ENCODE results near the gene ARL17B.
"Not testable (repeated sequence)": the region's sequence is repeated elsewhere in the genome, so short reads cannot be mapped to it uniquely, and the experiment has no call there.

Gene ARL17B

DNA sequence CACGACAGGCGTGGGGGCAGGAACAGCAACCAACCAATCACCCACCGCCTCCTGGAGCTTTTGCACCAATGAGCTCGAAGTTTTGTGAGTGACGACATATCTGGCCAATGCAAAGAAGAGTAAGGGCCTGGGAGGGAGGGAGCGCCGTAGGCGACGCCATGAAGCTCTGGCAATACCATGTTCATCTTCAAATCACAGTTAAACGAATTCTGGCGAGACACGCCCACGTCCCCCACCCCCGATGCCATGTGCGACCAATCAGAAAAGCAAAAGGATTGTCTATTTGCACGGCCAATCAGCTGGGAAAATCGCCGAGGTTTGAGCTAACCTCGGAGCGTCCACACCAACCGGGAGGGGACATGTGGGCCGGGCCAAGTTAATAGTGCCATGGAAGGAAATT lies at the start of gene ARL17B:
ARL17B (minus strand) TSS at position 12 of the 400 bp plus-strand sequence. CDS start 3,369 bp downstream, outside the sequence.
- DNase-seq (ENCODE audit: low read depth in 2 of 2) = peak; percentile 48 to 92

DNA sequence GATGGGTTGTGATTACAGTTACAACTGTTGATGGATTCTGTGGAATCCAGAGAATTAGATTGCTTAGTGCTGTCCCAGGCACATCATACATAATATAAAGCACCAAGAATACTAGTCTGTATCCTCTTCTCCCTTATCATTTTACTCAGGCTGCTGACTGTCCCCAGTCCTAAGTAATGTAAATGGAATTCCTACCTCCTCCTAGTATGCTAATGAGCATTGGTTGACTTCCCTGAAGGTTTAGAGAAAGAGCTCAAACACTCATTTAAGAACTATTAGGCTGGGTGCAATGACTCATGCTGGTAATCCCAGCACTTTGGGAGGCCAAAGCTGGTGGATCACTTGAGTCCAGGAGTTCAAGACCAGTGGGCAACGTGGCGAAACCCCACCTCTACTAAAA lies 48.3 kb upstream of the ARL17B start:
- not testable (repeated sequence) for DNase-seq (ENCODE audit: low read depth in 2 of 2)

DNA sequence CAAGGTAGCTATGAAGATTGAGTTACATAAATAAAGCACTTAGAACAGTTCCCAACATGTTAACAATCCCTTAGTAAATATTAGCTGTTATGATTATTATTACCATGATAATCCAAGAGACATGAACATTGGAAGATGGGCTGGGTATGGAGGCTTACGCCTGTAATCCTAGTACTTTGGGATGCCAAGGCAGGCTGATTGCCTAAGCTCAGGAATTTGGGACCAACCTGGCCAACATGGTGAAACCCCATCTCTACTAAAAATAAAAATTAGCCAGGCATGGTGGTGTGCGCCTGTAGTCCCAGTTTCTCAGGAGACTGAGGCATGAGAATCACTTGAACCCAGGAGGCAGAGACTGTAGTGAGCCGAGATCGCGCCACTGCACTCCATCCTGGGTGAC lies 45.6 kb upstream of the ARL17B start:
- DNase-seq (ENCODE audit: low read depth in 2 of 2) = not testable (repeated sequence)

DNA sequence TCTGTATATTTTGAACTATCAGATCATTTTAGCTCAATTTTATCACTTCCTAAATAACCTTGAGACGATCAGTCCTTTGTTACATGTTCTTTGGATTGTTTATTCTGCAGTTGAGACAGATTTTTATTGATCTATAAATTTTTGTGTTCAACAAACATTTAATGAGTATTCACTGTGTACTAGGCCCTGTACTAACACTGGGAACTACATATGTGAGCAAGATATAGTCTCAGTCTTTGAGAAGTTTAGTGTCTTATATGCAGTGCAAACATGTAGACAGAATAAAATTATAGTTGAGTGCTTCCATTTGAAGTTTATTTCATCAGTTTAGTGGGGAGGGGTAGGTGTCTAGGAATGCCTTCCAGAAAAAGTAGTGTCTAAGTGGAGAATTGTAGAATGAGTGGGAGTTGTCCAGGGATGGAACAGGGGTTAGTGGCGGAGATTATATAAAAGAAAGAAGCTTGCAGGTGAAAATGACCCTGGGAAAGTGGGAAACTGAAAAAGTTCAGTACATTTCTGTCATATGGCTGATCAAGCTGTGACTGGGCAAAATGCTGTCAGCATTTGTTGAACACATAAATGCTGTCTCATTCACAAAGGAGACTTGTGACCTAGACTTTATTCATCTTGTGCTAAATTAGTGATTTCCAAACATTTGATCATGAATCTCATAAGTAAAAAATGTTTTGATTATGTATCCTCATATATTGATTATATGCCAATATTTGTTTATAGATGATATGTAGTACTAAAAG lies 39.6 kb upstream of the ARL17B start:
- DNase-seq (ENCODE audit: low read depth in 2 of 2) = not testable (repeated sequence)

DNA sequence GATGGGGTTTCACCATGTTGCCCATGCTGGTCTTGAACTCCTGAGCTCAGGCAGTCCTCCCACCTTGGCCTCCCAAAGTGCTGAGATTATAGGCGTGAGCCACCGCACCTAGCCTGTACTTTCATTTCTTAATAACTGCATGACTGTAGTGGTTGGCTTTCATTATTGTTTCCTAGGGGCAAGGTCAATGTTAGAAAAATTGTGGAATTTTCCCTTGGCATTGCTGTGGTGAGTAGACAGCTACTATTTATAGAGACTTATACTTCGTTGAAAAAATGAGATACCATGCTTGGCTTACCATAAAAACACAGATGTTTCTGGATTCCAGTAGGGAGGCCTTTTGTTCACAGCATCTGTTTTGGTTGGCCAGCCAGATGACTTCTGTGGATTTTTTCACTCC lies 39.0 kb upstream of the ARL17B start:
- DNase-seq (ENCODE audit: low read depth in 2 of 2) = not testable (repeated sequence)

DNA sequence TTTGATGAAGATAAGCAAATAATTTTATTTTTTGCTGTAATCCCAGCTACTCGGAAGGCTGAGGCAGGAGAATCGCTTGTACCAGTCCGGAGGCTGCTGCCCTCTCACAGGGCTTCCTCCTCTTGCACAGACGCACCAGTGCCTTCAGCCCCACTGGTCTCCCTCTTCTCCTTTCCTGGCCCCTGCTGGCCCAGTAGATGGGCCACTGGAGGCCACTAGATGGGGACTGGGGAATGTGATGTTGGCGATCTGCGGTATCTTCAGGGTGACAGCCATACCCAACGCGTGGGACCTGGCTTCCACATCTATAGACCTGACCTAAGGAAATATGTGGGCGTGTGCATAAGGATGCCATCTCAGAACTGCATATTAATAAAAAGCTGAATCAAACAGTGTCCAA lies 38.4 kb upstream of the ARL17B start:
- DNase-seq (ENCODE audit: low read depth in 2 of 2) = not testable (repeated sequence)

DNA sequence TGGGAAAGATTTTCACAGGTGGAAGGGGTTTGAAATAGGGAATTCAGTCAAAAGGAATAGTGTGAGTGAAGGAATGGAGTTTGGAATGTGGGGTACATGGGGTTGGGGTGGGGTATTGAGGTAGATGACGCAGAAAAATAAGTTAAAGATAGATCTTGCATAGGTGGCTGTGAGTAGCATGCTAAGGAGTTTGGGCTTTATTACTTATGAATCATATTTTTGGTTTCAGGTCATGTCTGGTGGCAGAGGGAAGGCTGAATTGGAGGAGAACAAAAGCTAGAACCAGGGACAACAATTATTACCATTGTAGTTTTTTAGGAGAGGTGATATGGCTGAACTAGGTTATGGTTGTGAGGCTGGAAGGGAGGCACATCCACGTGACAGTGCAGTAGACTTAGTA lies 34.7 kb upstream of the ARL17B start:
- not testable (repeated sequence) for DNase-seq (ENCODE audit: low read depth in 2 of 2)

DNA sequence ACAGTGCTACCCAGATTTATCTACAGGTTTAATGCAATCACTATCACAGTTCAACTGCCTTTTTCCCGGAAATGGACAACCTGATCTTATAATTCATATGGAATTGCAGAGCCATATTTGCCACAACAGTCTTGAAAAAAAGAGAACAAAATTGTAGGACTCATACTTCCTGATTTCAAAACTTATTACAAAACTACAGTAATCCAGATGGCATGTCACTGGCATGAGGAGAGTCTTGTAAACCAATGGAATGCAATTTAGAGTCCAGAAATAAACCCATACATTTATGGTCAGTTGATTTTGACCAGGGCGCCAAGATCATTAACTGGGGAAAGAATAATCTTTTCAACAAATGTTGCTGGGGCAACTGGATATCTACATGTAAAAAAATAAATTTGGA lies 32.1 kb upstream of the ARL17B start:
- not testable (repeated sequence) for DNase-seq (ENCODE audit: low read depth in 2 of 2)

DNA sequence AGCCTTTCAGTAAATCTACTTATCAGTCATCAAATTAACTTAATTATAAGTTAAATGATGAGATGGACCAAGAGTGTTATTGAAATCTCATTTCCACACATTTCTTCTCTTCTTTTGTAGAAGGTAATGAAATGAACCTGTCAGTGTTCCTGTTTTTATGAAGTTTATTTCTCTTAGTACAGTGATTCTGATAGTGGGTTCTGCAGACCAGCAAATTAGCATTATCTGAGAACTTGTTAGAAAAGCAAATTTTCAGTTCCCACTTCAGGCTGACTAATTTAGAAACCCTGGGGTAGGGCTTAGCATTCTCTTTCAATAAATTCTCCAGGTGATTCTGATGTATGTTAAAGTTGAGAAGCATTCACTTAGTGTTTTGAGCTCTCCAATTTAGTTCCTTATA lies 23.9 kb upstream of the ARL17B start:
- not testable (repeated sequence) for DNase-seq (ENCODE audit: low read depth in 2 of 2)

DNA sequence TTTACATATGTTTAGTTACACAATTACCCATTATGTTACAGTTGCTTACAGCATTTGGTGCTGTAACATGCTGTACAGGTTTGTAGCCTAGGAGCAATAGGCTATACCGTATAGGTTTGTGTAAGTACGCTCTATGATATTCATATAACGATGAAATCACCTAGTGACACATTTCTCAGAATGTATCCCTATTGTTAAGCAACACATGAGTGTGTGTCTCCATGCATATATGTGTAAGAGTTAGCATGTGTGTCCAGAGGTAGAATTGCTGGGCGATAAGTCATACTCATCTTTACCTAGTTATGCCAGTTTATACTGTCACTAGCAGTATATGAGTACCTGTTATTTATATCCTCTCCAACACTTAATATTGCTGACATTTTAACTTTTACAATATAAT lies 21.6 kb upstream of the ARL17B start:
- not testable (repeated sequence) for DNase-seq (ENCODE audit: low read depth in 2 of 2)

DNA sequence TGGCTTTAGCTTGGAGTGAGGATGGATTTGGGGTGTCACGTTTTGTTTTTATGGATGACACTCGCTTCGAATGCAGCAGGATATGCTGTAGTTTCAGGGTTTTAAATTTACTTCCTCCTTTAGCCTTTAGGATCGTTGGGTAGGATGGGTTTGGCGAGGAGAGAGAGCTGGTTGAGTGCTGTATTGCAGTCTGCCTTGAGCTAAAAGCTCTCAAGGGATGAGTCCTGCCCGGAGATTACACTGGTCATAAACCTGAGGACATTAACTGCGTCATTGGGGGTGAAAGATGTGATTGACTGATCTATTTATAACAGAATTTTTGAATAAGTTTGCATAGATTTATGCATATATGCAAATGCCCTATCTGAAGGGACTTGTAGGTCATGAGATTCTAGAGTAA lies 11.9 kb upstream of the ARL17B start:
- DNase-seq (ENCODE audit: low read depth in 2 of 2) = not testable (repeated sequence)

DNA sequence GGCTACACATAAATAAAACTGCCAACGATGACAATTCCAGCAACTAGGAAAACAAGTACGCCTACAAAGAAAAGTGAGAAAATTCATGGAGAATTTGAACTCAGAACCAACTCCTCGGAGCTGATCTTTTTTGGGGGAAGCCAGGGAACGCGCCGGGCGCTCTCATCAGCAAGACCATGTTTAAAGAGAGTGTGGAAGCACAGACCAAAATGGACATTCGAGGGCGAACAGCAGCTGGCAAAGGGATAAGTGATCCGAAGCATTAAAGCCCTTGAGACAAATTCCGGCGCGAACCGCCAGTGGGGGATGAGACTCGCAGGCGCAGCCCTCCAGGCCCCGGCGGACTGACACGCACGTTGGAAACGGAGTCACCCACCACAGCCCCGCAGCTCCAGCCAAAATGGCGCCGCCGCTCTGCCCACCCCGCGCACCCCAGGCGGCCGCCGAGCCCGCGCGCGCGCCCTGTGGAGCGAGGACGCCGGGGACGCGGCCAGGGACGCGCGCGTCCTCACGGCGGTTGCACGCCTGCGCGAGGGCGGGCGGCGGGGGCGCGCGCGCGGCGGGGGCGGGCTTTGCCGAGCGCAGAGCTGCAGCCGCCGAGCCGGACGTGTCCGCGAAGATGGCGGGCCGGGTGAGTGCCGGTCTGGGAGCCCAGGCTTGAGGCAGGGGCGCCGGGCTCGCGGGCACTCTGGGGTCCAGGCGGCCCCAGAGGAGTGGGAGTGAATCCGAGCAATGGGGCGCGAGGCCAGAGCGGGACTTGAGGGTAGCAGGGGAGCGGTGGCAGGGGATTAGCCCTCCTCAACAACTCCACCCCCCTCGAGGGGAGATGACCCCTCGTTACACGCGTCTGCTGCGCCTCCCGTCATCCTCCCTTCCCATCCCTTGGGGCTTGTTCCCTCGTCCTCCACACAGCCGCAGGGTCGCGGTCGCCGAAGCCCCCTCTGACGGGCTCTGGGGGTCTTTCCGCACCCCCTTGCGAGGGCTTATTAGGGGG lies 11.0 kb upstream of the ARL17B start:
- DNase-seq (ENCODE audit: low read depth in 2 of 2) = not testable (repeated sequence)

DNA sequence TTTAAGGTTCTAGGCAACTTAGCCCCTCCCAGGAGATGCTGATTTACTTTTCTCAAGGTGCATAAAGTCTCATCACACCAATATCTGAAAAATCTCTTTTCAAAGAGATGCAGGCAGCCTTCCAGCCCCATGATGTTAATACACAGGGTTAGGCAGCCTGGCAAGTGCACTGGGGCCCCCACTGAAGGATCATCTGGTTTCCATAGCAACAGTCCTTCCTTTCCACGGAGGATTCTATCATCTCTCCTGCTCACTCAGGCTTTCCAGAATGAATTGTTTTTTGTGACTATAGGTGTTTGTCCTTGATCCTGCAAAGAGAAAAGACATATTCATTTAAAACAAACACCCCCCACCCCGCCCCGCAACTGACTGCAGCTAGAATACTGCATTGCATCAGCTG lies 6.0 kb upstream of the ARL17B start:
- DNase-seq (ENCODE audit: low read depth in 2 of 2) = not testable (repeated sequence)

DNA sequence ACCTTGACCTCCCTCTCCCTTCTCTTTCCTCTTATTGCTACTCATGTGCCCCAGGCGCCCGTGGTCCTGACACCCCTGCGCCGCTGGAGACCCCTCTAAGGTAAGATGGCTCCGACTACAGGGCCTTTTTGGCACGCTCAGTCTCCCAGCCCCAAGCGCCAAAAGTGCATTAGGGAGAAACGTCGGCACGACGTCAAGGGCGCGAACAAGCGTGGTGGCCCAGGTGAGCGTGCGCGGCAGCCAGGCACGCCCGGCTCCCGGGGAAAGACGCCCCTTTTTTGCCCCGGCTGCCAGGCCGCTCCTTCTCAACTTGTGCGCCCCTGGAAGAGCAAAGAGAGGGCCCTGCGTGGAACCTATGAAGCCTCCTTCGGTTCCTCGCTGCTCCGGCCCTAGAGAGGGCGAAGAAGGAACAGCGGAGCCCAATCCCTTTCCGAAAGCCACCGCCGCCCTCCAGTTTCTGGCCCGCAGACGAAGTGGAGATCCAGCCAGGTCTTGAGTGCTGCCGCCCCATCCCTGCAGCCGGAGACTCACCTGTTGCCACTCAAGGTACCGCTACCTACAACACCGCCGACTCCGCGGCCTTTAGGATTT lies 326 bp downstream of the ARL17B start:
- DNase-seq (ENCODE audit: low read depth in 2 of 2) = not testable (repeated sequence)

DNA sequence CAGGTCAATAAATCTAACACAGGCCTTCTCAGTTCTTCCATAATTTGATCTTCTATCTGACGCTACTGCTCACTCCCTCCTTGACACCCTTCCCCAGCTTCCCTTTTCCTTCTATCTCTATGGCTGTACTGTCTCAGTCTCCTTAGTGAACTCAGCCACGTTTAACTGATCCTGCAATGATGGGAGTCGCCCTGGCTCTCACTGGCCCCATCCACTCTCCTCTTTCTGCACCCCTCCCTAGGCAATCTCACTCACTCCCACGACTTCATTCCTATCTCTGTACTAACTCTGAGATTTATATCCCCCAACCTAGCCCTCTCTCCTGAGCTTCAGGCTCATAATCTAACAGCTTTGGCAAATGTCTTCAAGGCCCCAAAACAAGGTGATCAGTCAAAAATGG lies 7.7 kb downstream of the ARL17B start:
- not testable (repeated sequence) for DNase-seq (ENCODE audit: low read depth in 2 of 2)

DNA sequence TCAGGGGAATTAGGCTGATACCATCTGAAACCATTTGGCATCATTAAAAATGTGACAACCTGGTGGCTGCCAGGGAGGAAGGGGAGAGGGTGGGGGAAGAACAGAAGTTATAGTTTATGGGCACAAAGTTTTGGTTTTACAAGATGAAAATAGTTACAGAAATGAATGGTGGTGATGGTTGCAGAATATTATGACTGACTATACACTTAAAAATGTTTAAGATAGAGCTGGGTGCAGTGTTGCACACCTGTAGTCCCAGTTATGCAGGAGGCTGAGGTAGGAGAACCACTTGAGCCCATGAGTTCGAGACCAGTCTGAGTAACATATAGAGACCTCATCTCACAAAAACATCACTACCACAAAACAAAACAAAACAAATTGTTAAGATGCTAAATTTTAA lies 12.5 kb downstream of the ARL17B start:
- not testable (repeated sequence) for DNase-seq (ENCODE audit: low read depth in 2 of 2)

DNA sequence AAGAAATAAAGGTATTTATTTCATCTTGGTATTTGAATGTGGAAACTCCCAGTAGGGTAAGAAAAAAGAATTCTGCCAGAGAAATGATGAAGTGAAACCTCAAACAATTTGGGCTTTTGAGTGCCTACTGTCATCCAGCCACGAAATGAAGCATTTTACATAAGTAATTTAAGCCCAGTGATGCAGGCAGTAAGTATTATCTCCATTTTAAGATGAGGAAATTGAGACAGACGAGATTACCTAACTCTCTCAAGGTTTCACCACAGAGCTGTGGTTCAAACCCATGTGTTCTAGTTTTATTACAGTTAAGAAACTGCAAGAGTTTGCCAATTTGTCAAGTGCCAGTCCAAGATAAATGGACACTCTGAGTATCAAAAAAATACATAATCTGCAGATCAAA lies 13.2 kb downstream of the ARL17B start:
- not testable (repeated sequence) for DNase-seq (ENCODE audit: low read depth in 2 of 2)

DNA sequence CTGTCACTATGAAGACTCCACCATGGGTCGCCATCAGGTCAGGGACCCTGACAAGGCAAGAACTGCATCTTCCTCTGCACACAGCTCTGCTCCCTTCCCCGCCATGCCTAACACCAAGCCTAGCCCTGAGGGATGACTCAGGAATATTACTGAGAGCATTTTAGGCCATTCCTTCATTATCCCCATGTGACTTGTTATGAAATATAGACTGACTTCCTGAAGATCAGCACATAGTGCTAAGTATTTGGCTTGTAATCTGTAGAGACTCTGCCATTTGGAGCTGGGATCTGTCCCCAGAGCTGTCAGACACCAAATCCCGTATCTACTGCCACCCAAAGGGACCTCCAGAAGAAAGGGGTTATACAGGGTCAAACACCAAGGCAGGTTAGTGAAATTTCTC lies 19.4 kb downstream of the ARL17B start:
- not testable (repeated sequence) for DNase-seq (ENCODE audit: low read depth in 2 of 2)

DNA sequence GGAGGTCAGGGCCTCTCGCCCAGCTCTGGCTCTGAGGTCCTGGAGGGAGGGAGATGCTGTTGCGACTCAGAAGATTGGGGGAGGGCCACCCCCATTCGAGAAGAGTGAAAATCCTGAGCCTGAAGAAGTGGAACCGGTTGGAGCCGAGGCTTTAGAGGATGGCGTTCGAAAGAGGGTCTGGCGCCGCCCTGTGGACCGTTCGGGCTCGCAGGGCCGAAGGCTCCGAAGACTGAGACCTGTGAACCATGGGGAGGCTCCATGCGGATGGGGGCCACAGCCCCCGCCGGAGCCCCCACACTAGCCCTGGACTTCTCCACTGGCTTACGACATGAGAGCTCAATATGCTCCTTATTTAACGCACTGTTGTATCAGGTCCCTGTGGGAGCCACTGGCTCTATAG lies 20.3 kb downstream of the ARL17B start:
- DNase-seq (ENCODE audit: low read depth in 2 of 2) = not testable (repeated sequence)

DNA sequence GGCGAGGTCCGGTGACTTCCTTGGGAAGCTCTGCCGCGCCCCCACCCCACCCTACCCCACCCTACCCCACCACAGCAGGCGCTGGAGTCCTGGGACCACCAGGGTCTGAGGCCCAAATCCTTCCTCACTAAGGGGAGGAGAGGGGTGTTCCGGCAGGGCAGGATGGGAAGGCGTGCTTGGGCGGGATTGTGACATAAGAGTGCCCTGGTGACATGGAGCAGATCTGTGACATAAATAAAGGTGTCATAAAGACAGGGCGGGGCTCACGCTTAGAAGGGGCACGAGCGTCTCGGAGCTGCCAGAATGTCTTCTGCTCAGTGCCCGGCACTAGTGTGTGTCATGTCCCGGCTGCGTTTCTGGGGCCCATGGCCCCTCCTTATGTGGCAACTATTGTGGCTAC lies 66.7 kb downstream of the ARL17B start, which contains the start of gene LRRC37A:
LRRC37A (plus strand) TSS at position 301 of the 400 bp plus-strand sequence; CDS start at position 304, 3 bp downstream.
- not testable (repeated sequence) for DNase-seq (ENCODE audit: low read depth in 2 of 2)

DNA sequence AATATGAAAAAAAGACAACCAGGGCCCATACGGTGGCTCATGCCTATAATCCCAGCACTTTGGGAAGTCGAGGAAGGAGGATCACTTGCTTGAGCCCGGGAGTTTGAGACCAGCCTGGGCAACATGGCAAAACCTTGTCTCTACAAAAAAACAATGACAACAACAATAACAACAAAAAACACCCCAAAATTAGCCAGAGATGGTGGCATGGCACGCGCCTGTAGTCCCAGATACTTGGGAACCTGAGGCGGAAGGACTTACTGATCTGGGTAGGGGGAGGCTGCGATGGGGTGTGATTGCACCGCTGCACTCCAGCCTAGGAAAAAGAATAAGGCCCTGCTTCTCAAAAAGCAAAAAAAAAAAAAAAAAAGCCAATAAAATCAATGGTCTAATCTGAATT lies 69.9 kb downstream of the ARL17B start:
- DNase-seq (ENCODE audit: low read depth in 2 of 2) = not testable (repeated sequence)

Measured in stimulated activated CD8-positive, alpha-beta memory T cell treated with anti-CD3 and anti-CD28 coated beads, Interleukin-15, amount 100 ng/mL, for 4 hours (primary cell).